HCT116 (cell line): ENCODE results near the gene PHACTR1. TPM values are rescaled to one million over a fixed set of nuclear protein-coding genes. Genes with fewer than 3 reads are reported as not detected.

Experiments used
- ATAC-seq: fragments of 200-7000 bp; cut with Tn5 transposase; 2 replicates; pipeline ENCODE4 v1.9.1; 2020; ENCODE audit warnings: mild to moderate bottlenecking, moderate library complexity
- BruUV-seq: library from RNA; stranded (reverse); fragments of 400-500 nt; replicated peaks from 2 replicates; lab custom pipeline; 2021; lab: Mats Ljungman, UMichigan
- CTCF ChIA-PET: fragments of 300-600 bp; sonication (Branson Sonifier 250); formaldehyde crosslinking; loops from one replicate; lab custom pipeline; 2021; ENCODE audit warnings: antibody characterized with exemption; lab: Charles Lee
- POLR2A ChIA-PET: fragments of 300-600, 350-600 bp; sonication (Branson Sonifier 250); formaldehyde crosslinking; loops from one replicate; lab custom pipeline; 2021; ENCODE audit warnings: antibody characterized with exemption; lab: Charles Lee
- RAD21 ChIA-PET, 2 experiments: fragments of 300-600 bp; sonication (Branson Sonifier 250); formaldehyde crosslinking; loops; one replicate each; lab custom pipeline; 2023; ENCODE audit warnings: low total read pairs in 2 of 2; ENCODE audit not compliant: uncharacterized antibody in 2 of 2, unreplicated experiment in 2 of 2, low non-redundant PET in 1 of 2; lab: Charles Lee
- DNase-seq: peaks from one replicate; pipeline ENCODE4 v3.0.0-alpha.2; 2010; ENCODE audit warnings: low read depth, low spot score
- H2AFZ ChIP-seq: fragments of 200-600 bp; shearing (Covaris generic), sonication (generic); 2 replicates; pipeline ENCODE4 v1.6.1; 2017; ENCODE audit warnings: low read depth, mixed run types, mixed read lengths, antibody characterized with exemption, low read length; ENCODE audit not compliant: poor library complexity, severe bottlenecking
- H3K27ac ChIP-seq: 2 replicates; pipeline ENCODE4 v1.5.1; 2012; ENCODE audit warnings: low read depth, low read length
- H3K27me3 ChIP-seq: fragments of 200-600 bp; sonication (generic); 2 replicates; pipeline ENCODE4 v1.6.1; 2016; ENCODE audit warnings: mixed run types, low read length, mixed read lengths; ENCODE audit not compliant: insufficient read depth
- H3K36me3 ChIP-seq, 2 experiments: fragments of 200-500 bp in 1 of 2; fragments of 200-600 bp in 1 of 2; sonication (Bioruptor generic) in 1 of 2; sonication (generic) in 1 of 2; 2 replicates each; pipeline versions ENCODE4 v1.5.1 to v1.6.1; 2014 to 2016; ENCODE audit warnings: low read length in 2 of 2, inconsistent platforms in 1 of 2, mixed read lengths in 1 of 2, mixed run types in 1 of 2; ENCODE audit not compliant: insufficient read depth in 2 of 2, control insufficient read depth in 1 of 2
- H3K4me1 ChIP-seq, 2 experiments: fragments of 200-600 bp in 1 of 2; sonication (generic) in 1 of 2; 2 replicates each; pipeline versions ENCODE4 v1.5.1 to v1.6.1; 2012 to 2017; ENCODE audit warnings: low read length in 2 of 2, inconsistent platforms in 1 of 2, mild to moderate bottlenecking in 1 of 2, mixed read lengths in 1 of 2, mixed run types in 1 of 2, moderate library complexity in 1 of 2; ENCODE audit not compliant: insufficient read depth in 2 of 2, control insufficient read depth in 1 of 2
- H3K4me2 ChIP-seq: fragments of 200-600 bp; sonication (generic); 2 replicates; pipeline ENCODE4 v1.6.1; 2017; ENCODE audit warnings: mixed run types, low read length, mixed read lengths
- H3K4me3 ChIP-seq, 2 experiments: fragments of 200-600 bp in 1 of 2; sonication (generic) in 1 of 2; replicated peaks in 1 of 2; 2 replicates each; pipeline ENCODE4 v1.5.1; 2011 to 2016; ENCODE audit warnings: low read length in 2 of 2, control low read depth in 1 of 2, low read depth in 1 of 2, mild to moderate bottlenecking in 1 of 2, mixed read lengths in 1 of 2, mixed run types in 1 of 2
- H3K79me2 ChIP-seq: fragments of 200-600 bp; sonication (generic); 2 replicates; pipeline ENCODE4 v1.6.1; 2017; ENCODE audit warnings: mild to moderate bottlenecking, mixed run types, low read length, moderate library complexity, mixed read lengths; ENCODE audit not compliant: insufficient read depth
- H3K9ac ChIP-seq: fragments of 200-600 bp; sonication (generic); 2 replicates; pipeline ENCODE4 v1.6.1; 2016; ENCODE audit warnings: low read length, mixed read lengths
- H3K9me2 ChIP-seq: fragments of 200-600 bp; sonication (generic), shearing (Covaris generic); 2 replicates; pipeline ENCODE4 v1.6.1; 2017; ENCODE audit warnings: mixed run types, mild to moderate bottlenecking, moderate library complexity; ENCODE audit not compliant: insufficient read depth
- H3K9me3 ChIP-seq, 2 experiments: fragments of 200-500 bp in 1 of 2; fragments of 200-600 bp in 1 of 2; sonication (Bioruptor generic) in 1 of 2; sonication (generic) in 1 of 2; 2 replicates each; pipeline ENCODE4 v1.6.1; 2014 to 2017; ENCODE audit warnings: low read length in 2 of 2, mixed read lengths in 2 of 2, inconsistent platforms in 1 of 2, low read depth in 1 of 2, mild to moderate bottlenecking in 1 of 2, mixed run types in 1 of 2, moderate library complexity in 1 of 2; ENCODE audit not compliant: control insufficient read depth in 1 of 2, insufficient read depth in 1 of 2
- H4K20me1 ChIP-seq: fragments of 200-600 bp; sonication (generic), shearing (Covaris generic); 2 replicates; pipeline ENCODE4 v1.6.1; 2017; ENCODE audit warnings: mixed run types, mild to moderate bottlenecking, moderate library complexity; ENCODE audit not compliant: insufficient read depth
- CBX3 ChIP-seq: IDR thresholded peaks from 2 replicates; pipeline ENCODE4 v1.6.1; 2012; ENCODE audit warnings: low read depth
- CEBPB ChIP-seq: IDR thresholded peaks from 2 replicates; pipeline ENCODE4 v1.6.1; 2012; ENCODE audit warnings: low read depth
- EGR1 ChIP-seq: IDR thresholded peaks from 2 replicates; pipeline ENCODE4 v1.6.1; 2012; ENCODE audit warnings: low read depth
- ELF1 ChIP-seq: IDR thresholded peaks from 2 replicates; pipeline ENCODE4 v1.6.1; 2012; ENCODE audit warnings: low read depth, borderline replicate concordance
- EZH2 ChIP-seq: fragments of 200-600 bp; sonication (generic); IDR thresholded peaks from 2 replicates; pipeline ENCODE4 v1.6.1; 2017; ENCODE audit warnings: antibody characterized with exemption, mixed run types
- EZH2phosphoT487 ChIP-seq: fragments of 200-600 bp; IDR thresholded peaks from 2 replicates; pipeline ENCODE4 v1.6.1; 2018; ENCODE audit warnings: antibody characterized with exemption, borderline replicate concordance
- FOSL1 ChIP-seq: IDR thresholded peaks from 2 replicates; pipeline ENCODE4 v1.6.1; 2012; ENCODE audit warnings: low read depth
- POLR2A ChIP-seq: IDR thresholded peaks from 2 replicates; pipeline ENCODE4 v1.7.0; 2011; ENCODE audit warnings: borderline replicate concordance; ENCODE audit not compliant: insufficient read depth, insufficient read length; ENCODE audit errors: extremely low read depth
- POLR2AphosphoS5 ChIP-seq: IDR thresholded peaks from 2 replicates; pipeline ENCODE4 v1.6.1; 2011; ENCODE audit warnings: mild to moderate bottlenecking, low read depth, low read length, moderate library complexity
- RAD21 ChIP-seq: IDR thresholded peaks from 2 replicates; pipeline ENCODE4 v1.6.1; 2012; ENCODE audit warnings: low read depth, mild to moderate bottlenecking
- SIN3A ChIP-seq: IDR thresholded peaks from 2 replicates; pipeline ENCODE4 v1.6.1; 2012; ENCODE audit warnings: low read depth
- SP1 ChIP-seq: IDR thresholded peaks from 2 replicates; pipeline ENCODE4 v1.6.1; 2012; ENCODE audit warnings: low read depth
- SRF ChIP-seq: IDR thresholded peaks from 2 replicates; pipeline ENCODE4 v1.6.1; 2012; ENCODE audit warnings: low read depth
- YY1 ChIP-seq: IDR thresholded peaks from 2 replicates; pipeline ENCODE4 v1.6.1; 2011; ENCODE audit warnings: low read length, low read depth, moderate library complexity, mild to moderate bottlenecking; ENCODE audit not compliant: insufficient replicate concordance; ENCODE audit errors: extremely low read depth
- ZFX ChIP-seq: fragments of 450-650 bp; IDR thresholded peaks from 2 replicates; pipeline ENCODE4 v1.6.1; 2017
- intact Hi-C: fragments of 100-400 bp; cut with micrococcal nuclease; formaldehyde crosslinking; loops from 2 replicates; pipeline ENCODE4 v1.10.0; 2022
- total RNA-seq: library from RNA; stranded (reverse); gene quantifications from one replicate; pipeline ENCODE4 v1.2.1, GENCODE V29; 2021; ENCODE audit not compliant: unreplicated experiment
- TF ChIP-seq, protein P1 (sequence below): IDR thresholded peaks from 2 replicates; pipeline ENCODE4 v1.6.1; 2012
- TF ChIP-seq, protein P2 (sequence below), 3 experiments: fragments of 200-600 bp in 1 of 3; sonication (generic) in 1 of 3; IDR thresholded peaks in 2 of 3; conservative IDR thresholded peaks in 1 of 3; 2 replicates each; pipeline ENCODE4 v1.5.1; 2012 to 2017; ENCODE audit warnings: low read depth in 2 of 3, low read length in 2 of 3, antibody characterized with exemption in 1 of 3, borderline replicate concordance in 1 of 3, control low read depth in 1 of 3, mild to moderate bottlenecking in 1 of 3, mixed read lengths in 1 of 3, mixed run types in 1 of 3, moderate library complexity in 1 of 3; ENCODE audit not compliant: insufficient read depth in 1 of 3

Gene PHACTR1
- total RNA-seq, 1 experiment from 2014 or later = 0.17 TPM

DNA sequence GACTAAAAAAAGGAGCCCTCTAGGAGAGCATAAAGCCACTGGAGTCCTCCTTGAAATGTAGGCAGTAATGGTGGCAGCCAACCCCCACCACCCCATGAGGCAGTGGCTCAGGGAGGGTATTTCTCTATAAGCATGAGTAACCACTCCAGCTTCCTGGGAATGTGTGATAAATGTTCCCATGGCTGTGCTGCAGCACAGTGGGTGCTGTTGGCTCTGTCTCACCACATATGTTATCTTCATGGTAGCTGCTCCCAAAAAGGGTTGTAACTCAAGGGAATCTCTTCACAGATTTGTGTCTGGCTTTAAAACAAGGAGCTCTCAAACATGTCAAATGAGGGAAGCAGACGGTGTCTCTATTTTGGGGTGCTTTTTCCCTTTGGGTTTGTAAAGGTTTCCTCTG is 7.5 kb upstream of the PHACTR1 start:
- no peak overlapping the region for H3K4me2 ChIP-seq
- no peaks in the 10 kb centered on the region for H3K9me2 ChIP-seq
- TF ChIP-seq CEBPB (no peak), ELF1 (no peak), RAD21 (no peak), ZFX (no peak), SRF (no peak), POLR2A (no peak), CBX3 (no peak), EZH2 (no peak), FOSL1 (no peak), SIN3A (no peak), YY1 (no peak), EGR1 (no peak), SP1 (no peak), EZH2phosphoT487 (no peak), POLR2AphosphoS5 (no peak)
- TF ChIP-seq, protein P1, sequence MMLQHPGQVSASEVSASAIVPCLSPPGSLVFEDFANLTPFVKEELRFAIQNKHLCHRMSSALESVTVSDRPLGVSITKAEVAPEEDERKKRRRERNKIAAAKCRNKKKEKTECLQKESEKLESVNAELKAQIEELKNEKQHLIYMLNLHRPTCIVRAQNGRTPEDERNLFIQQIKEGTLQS = no peak
- TF ChIP-seq, protein P2, sequence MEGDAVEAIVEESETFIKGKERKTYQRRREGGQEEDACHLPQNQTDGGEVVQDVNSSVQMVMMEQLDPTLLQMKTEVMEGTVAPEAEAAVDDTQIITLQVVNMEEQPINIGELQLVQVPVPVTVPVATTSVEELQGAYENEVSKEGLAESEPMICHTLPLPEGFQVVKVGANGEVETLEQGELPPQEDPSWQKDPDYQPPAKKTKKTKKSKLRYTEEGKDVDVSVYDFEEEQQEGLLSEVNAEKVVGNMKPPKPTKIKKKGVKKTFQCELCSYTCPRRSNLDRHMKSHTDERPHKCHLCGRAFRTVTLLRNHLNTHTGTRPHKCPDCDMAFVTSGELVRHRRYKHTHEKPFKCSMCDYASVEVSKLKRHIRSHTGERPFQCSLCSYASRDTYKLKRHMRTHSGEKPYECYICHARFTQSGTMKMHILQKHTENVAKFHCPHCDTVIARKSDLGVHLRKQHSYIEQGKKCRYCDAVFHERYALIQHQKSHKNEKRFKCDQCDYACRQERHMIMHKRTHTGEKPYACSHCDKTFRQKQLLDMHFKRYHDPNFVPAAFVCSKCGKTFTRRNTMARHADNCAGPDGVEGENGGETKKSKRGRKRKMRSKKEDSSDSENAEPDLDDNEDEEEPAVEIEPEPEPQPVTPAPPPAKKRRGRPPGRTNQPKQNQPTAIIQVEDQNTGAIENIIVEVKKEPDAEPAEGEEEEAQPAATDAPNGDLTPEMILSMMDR (IDR thresholded peaks at IDR 0.05 in 2 of 3, conservative IDR thresholded peaks at IDR 0.05 in 1 of 3; ENCODE audit: borderline replicate concordance in 1 of 3, insufficient read depth in 1 of 3, low read depth in 2 of 3, low read length in 2 of 3) = no peak
- intact Hi-C loops = no loop called here
- no peak for DNase-seq
- CTCF ChIA-PET = no interaction called here
- no peak overlapping the region for H2AFZ ChIP-seq
- ATAC-seq = no peak
- peaks cover 28% of the 10 kb centered on the region; the same call in 1 of the 2 replicates for H3K27me3 ChIP-seq
- H3K36me3 ChIP-seq = no peaks in the 10 kb centered on the region
- no peaks in the 10 kb centered on the region for H3K4me1 ChIP-seq
- H3K27ac ChIP-seq = no peak overlapping the region
- no peaks in the 10 kb centered on the region for H4K20me1 ChIP-seq
- H3K9me3 ChIP-seq = no peaks in the 10 kb centered on the region
- no TSS peak for BruUV-seq
- RAD21 ChIA-PET = no interaction called here
- no peaks in the 10 kb centered on the region for H3K79me2 ChIP-seq
- POLR2A ChIA-PET = no interaction called here
- no peak overlapping the region for H3K4me3 ChIP-seq
- H3K9ac ChIP-seq = no peak overlapping the region
